Neural cell (in vitro differentiated cells): ENCODE measurements around the gene XPR1. TPM values are rescaled to one million over a fixed set of nuclear protein-coding genes. Genes with fewer than 3 reads are reported as not detected.

Experiments used
- H2AFZ ChIP-seq: fragments of 200-600, 300-800 bp; sonication (generic), shearing (Covaris generic); 2 replicates; pipeline ENCODE4 v1.6.0; 2014; ENCODE audit warnings: low read depth, mild to moderate bottlenecking, antibody characterized with exemption, low read length, moderate library complexity
- H3F3A ChIP-seq: fragments of 200-600 bp; shearing (Covaris generic); 2 replicates; pipeline ENCODE4 v1.6.1; 2016; ENCODE audit warnings: mild to moderate bottlenecking, moderate library complexity, mixed read lengths, antibody characterized with exemption, low read length; ENCODE audit not compliant: insufficient read depth, poor library complexity, severe bottlenecking
- H3K27ac ChIP-seq: fragments of 200-600, 300-800 bp; sonication (generic), shearing (Covaris generic); 2 replicates; pipeline ENCODE4 v1.5.1; 2014; ENCODE audit warnings: mild to moderate bottlenecking, low read length, moderate library complexity
- H3K27me3 ChIP-seq: fragments of 300-800, 200-600 bp; sonication (generic), shearing (Covaris generic); 2 replicates; pipeline ENCODE4 v1.6.0; 2014; ENCODE audit warnings: mild to moderate bottlenecking, low read depth, low read length, moderate library complexity; ENCODE audit not compliant: insufficient read depth
- H3K36me3 ChIP-seq: fragments of 300-800, 200-600 bp; sonication (generic), shearing (Covaris generic); 2 replicates; pipeline ENCODE4 v1.5.1; 2014; ENCODE audit warnings: mild to moderate bottlenecking, antibody characterized with exemption, low read length, moderate library complexity; ENCODE audit not compliant: insufficient read depth
- H3K4me2 ChIP-seq: fragments of 300-800, 200-600 bp; sonication (generic), shearing (Covaris generic); 2 replicates; pipeline ENCODE4 v1.6.0; 2014; ENCODE audit warnings: mild to moderate bottlenecking, low read length
- H3K4me3 ChIP-seq: fragments of 300-800, 200-600 bp; sonication (generic), shearing (Covaris generic); 2 replicates; pipeline ENCODE4 v1.5.1; 2014; ENCODE audit warnings: mild to moderate bottlenecking, low read length, moderate library complexity
- H3K79me2 ChIP-seq: fragments of 200-600 bp; shearing (Covaris generic); replicated peaks from 2 replicates; pipeline ENCODE4 v1.6.0; 2014; ENCODE audit warnings: mild to moderate bottlenecking, low read length, moderate library complexity; ENCODE audit not compliant: insufficient read depth
- H3K9ac ChIP-seq: fragments of 300-800, 200-600 bp; sonication (generic), shearing (Covaris generic); 2 replicates; pipeline ENCODE4 v1.6.1; 2016; ENCODE audit warnings: mild to moderate bottlenecking, low read length, mixed read lengths
- H3K9me2 ChIP-seq: fragments of 200-600 bp; shearing (Covaris generic); 2 replicates; pipeline ENCODE4 v1.6.1; 2016; ENCODE audit warnings: mild to moderate bottlenecking, low read length, mixed read lengths; ENCODE audit not compliant: insufficient read depth
- H3K9me3 ChIP-seq: fragments of 200-600, 300-800 bp; sonication (generic), shearing (Covaris generic); 2 replicates; pipeline ENCODE4 v1.6.1; 2016; ENCODE audit warnings: mild to moderate bottlenecking, mixed run types, low read length, moderate library complexity, mixed read lengths
- H4K20me1 ChIP-seq: fragments of 200-600 bp; shearing (Covaris generic); 2 replicates; pipeline ENCODE4 v1.6.1; 2016; ENCODE audit warnings: mild to moderate bottlenecking, mixed run types; ENCODE audit not compliant: insufficient read depth
- EP300 ChIP-seq: fragments of 450-650 bp; conservative IDR thresholded peaks from 2 replicates; pipeline ENCODE4 v1.6.1; 2014; ENCODE audit warnings: antibody characterized with exemption, mild to moderate bottlenecking, moderate library complexity; ENCODE audit not compliant: poor library complexity, severe bottlenecking
- EZH2 ChIP-seq: fragments of 200-600, 300-800 bp; shearing (Covaris generic), sonication (generic); IDR thresholded peaks from 2 replicates; pipeline ENCODE4 v1.6.1; 2014; ENCODE audit warnings: antibody characterized with exemption, low read length, borderline replicate concordance, mild to moderate bottlenecking; ENCODE audit not compliant: insufficient read depth, poor library complexity, severe bottlenecking
- MXI1 ChIP-seq: fragments of 450-650 bp; conservative IDR thresholded peaks from 2 replicates; pipeline ENCODE4 v1.6.1; 2014; ENCODE audit warnings: antibody characterized with exemption, mild to moderate bottlenecking; ENCODE audit not compliant: poor library complexity, severe bottlenecking
- POLR2AphosphoS5 ChIP-seq: IDR thresholded peaks from 2 replicates; pipeline ENCODE4 v1.6.1; 2012
- RAD21 ChIP-seq: fragments of 450-650 bp; conservative IDR thresholded peaks from 2 replicates; pipeline ENCODE4 v1.6.1; 2014; ENCODE audit warnings: antibody characterized with exemption, mild to moderate bottlenecking, moderate library complexity
- SMC3 ChIP-seq: fragments of 450-650 bp; conservative IDR thresholded peaks from 2 replicates; pipeline ENCODE4 v1.6.1; 2014; ENCODE audit warnings: antibody characterized with exemption, mild to moderate bottlenecking, moderate library complexity; ENCODE audit not compliant: poor library complexity
- TAF1 ChIP-seq: IDR thresholded peaks from 2 replicates; pipeline ENCODE4 v1.6.1; 2012; ENCODE audit warnings: low read depth
- polyA plus RNA-seq: library from polyadenylated mRNA; depleted of rRNA; stranded (reverse); fragments of >200 nt; gene quantifications from 2 replicates; pipeline ENCODE4 v1.2.3, GENCODE V29; 2014
- TF ChIP-seq, protein P1 (sequence below): fragments of 450-650 bp; IDR thresholded peaks from 2 replicates; pipeline ENCODE4 v1.5.1; 2014; ENCODE audit warnings: antibody characterized with exemption, mild to moderate bottlenecking, moderate library complexity; ENCODE audit not compliant: poor library complexity, severe bottlenecking
- TF ChIP-seq, protein P2 (sequence below): IDR thresholded peaks from 2 replicates; pipeline ENCODE4 v1.6.1; 2012; ENCODE audit warnings: borderline replicate concordance

XPR1 gene
- polyA plus RNA-seq, 1 donor from 2014 or later: 185 TPM

- Histone ChIP-seq H4K20me1 (no peaks in the 10 kb centered on the region), H3K4me2 (no peak overlapping the region), H2AFZ (no peak overlapping the region), H3K9me3 (no peaks in the 10 kb centered on the region), H3F3A (peaks cover 4% of the 10 kb centered on the region), H3K27me3 (no peaks in the 10 kb centered on the region), H3K36me3 (no peaks in the 10 kb centered on the region), H3K79me2 (no peaks in the 10 kb centered on the region), H3K9ac (no peak overlapping the region), H3K9me2 (no peaks in the 10 kb centered on the region), H3K27ac (peak overlapping the region; percentile 99), H3K4me3 (no peak overlapping the region)
- TF ChIP-seq MXI1: no peak
- TF ChIP-seq EZH2: no peak
- TF ChIP-seq, protein P1, sequence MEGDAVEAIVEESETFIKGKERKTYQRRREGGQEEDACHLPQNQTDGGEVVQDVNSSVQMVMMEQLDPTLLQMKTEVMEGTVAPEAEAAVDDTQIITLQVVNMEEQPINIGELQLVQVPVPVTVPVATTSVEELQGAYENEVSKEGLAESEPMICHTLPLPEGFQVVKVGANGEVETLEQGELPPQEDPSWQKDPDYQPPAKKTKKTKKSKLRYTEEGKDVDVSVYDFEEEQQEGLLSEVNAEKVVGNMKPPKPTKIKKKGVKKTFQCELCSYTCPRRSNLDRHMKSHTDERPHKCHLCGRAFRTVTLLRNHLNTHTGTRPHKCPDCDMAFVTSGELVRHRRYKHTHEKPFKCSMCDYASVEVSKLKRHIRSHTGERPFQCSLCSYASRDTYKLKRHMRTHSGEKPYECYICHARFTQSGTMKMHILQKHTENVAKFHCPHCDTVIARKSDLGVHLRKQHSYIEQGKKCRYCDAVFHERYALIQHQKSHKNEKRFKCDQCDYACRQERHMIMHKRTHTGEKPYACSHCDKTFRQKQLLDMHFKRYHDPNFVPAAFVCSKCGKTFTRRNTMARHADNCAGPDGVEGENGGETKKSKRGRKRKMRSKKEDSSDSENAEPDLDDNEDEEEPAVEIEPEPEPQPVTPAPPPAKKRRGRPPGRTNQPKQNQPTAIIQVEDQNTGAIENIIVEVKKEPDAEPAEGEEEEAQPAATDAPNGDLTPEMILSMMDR: no peak
Observed at GRCh38 chr1:180924939-180925338, 293.1 kb downstream of the XPR1 start.

DNA sequence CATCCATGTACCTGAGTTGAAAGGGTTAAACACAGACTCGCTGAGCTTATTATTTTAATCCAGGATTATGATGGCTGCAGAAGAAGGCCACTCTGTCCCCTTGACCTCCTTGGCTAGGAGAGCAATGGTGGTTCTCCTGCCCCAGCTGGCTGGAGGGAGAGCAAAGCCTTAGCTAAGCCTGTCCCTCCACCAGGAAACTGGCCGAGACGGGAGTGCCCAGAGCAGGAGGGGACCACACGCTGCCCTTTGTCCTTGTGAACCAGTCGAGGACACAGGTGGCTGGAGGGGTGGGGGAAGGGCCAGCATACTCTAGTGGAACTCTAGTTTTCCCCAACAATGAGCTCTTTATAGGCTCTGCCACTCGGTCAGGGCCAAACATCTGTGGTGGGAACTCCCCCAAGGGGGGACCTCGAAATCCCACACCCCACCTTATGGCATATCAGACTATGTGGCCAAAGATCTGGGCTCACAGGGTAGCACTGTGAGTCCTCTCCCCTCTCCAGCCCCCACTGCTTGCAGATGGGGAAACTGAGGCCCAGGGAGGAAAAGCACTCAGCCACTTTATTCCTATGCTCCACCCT is 293.7 kb downstream of the XPR1 start:
- no peaks in the 10 kb centered on the region for H3K36me3 ChIP-seq
- no peaks in the 10 kb centered on the region for H3K79me2 ChIP-seq
- H3F3A ChIP-seq: peaks cover 4% of the 10 kb centered on the region
- H3K27me3 ChIP-seq: no peaks in the 10 kb centered on the region
- peak overlapping the region; percentile 99 for H3K27ac ChIP-seq
- TF ChIP-seq, protein P1: no peak
- TF ChIP-seq POLR2AphosphoS5: no peak
- TF ChIP-seq SMC3: no peak
- TF ChIP-seq MXI1: no peak
- no peak for TF ChIP-seq RAD21
- H3K9me2 ChIP-seq: no peaks in the 10 kb centered on the region
- H2AFZ ChIP-seq: no peak overlapping the region
- peak overlapping the region; percentile 56 for H3K4me3 ChIP-seq
- no peaks in the 10 kb centered on the region for H4K20me1 ChIP-seq
- no peaks in the 10 kb centered on the region for H3K9me3 ChIP-seq
- H3K9ac ChIP-seq: peak overlapping the region; percentile 81
- peak overlapping the region; percentile 50 for H3K4me2 ChIP-seq

GRCh38 chr1:180926164-180926981 is 294.6 kb downstream of the XPR1 start:
- H3K27me3 ChIP-seq: no peaks in the 10 kb centered on the region
- peak overlapping the region; percentile 56 for H3K4me3 ChIP-seq
- H3K79me2 ChIP-seq: no peaks in the 10 kb centered on the region
- H3K36me3 ChIP-seq: no peaks in the 10 kb centered on the region
- H4K20me1 ChIP-seq: no peaks in the 10 kb centered on the region
- peak overlapping the region; percentile 81 for H3K9ac ChIP-seq
- no peaks in the 10 kb centered on the region for H3K9me3 ChIP-seq
- peaks cover 4% of the 10 kb centered on the region for H3F3A ChIP-seq
- H3K9me2 ChIP-seq: no peaks in the 10 kb centered on the region
- peak overlapping the region; percentile 50 for H3K4me2 ChIP-seq
- H3K27ac ChIP-seq: peak overlapping the region; percentile 99
- TF ChIP-seq EZH2 (no peak), TAF1 (peak; percentile 69), RAD21 (peak; percentile 50), MXI1 (no peak), POLR2AphosphoS5 (peak; percentile 75), SMC3 (peak; percentile 60), EP300 (peak; percentile 87)
- TF ChIP-seq, protein P2, sequence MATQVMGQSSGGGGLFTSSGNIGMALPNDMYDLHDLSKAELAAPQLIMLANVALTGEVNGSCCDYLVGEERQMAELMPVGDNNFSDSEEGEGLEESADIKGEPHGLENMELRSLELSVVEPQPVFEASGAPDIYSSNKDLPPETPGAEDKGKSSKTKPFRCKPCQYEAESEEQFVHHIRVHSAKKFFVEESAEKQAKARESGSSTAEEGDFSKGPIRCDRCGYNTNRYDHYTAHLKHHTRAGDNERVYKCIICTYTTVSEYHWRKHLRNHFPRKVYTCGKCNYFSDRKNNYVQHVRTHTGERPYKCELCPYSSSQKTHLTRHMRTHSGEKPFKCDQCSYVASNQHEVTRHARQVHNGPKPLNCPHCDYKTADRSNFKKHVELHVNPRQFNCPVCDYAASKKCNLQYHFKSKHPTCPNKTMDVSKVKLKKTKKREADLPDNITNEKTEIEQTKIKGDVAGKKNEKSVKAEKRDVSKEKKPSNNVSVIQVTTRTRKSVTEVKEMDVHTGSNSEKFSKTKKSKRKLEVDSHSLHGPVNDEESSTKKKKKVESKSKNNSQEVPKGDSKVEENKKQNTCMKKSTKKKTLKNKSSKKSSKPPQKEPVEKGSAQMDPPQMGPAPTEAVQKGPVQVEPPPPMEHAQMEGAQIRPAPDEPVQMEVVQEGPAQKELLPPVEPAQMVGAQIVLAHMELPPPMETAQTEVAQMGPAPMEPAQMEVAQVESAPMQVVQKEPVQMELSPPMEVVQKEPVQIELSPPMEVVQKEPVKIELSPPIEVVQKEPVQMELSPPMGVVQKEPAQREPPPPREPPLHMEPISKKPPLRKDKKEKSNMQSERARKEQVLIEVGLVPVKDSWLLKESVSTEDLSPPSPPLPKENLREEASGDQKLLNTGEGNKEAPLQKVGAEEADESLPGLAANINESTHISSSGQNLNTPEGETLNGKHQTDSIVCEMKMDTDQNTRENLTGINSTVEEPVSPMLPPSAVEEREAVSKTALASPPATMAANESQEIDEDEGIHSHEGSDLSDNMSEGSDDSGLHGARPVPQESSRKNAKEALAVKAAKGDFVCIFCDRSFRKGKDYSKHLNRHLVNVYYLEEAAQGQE: peak; percentile 70
- TF ChIP-seq, protein P1: peak; percentile 32
- H2AFZ ChIP-seq: no peak overlapping the region
